GM19043 (cell line): ENCODE measurements around the gene IGSF21.

Experiments used
- ATAC-seq: cut with Tn5 transposase; IDR thresholded peaks from one replicate; pipeline ENCODE4 v1.9.1; 2021; ENCODE audit warnings: low read depth; ENCODE audit not compliant: unreplicated experiment

IGSF21 gene

DNA sequence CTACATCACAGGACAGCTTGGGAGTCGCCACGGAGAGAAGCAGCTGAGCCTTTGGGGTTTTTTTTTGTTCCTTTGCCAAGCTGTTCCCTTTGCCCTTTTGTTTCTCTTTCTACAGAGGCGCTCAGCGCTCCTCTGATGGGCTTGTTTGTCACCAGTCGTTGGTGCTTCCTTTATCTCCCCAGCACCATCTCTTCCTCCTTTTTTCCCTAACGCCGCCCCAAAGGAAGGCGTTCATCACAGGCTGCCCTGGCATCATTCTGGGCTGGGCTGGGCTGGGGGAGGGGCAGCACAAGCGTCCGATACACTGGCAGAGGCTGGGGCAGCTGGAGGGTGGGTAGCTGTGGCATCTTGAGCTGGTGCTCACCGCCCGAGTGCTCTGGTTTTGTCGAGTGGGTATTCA, 10.5 kb downstream of the IGSF21 start:
- no peak for ATAC-seq

DNA sequence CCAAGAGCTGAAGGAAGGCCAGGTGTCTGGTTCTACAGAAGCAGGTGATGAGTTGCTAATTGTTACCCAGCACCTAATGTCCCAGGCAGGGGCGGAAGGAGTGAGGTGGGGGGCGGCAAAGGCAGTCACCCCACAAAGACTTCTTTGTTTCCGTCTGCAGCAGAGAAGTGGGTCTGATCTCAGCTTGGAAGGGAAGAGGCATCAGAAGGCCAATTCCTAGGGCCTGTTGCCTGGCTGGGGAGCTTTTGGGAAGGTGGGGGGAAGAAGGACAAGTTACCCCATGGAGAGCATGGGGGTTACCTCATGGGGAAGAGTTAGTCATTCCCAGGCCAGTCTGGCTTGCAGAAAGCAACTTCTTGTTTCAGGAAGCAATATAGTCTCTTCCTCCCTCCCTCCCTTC, 10.9 kb downstream of the IGSF21 start:
- no peak for ATAC-seq

DNA sequence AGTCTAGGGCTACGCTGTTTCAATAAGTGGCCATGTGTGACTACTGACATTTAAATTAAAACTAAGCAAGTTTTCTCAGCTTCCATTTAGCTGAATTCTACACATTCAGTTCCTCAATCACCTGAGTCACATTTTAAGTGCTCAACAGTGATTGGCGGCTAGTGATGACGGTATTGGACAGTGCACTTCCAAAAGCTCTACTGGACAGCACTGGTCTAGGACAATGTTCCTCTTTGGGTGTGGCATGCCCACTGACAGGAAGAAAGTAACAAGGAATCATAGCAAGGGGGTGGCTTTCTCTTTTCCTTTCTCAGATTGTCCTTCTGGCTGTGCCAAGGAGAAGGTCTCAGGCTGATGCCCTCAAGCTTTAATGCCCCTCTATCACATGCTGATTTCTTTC, 11.7 kb downstream of the IGSF21 start:
- no peak for ATAC-seq

DNA sequence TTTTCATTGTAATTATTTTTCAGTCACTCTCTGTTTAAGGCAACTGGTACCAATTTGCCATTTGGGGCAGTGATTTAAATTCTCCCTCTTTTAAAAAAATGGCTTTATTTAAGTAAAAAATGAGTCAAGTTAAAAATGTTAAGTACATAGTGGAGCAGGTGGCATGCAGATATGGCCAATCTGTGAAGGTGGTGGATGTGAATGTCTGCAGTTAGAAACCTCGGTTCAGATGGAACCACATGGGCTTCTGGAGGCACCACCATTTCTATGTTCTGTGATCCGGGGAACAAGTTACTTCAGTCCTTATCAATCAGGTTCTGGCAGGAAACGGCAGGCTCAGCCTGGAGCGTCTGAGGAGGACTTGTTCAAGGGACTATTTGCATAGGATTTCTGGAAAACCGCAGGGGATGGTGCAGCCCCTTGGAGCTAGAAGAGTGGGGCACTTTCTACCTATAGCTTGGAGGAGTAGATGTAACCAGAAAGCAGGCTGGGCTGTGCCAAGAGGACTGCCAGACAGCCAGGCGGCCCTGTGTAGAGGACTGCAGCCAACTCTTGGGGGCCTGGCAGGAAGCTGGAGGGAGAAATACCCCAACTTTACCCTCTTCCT, 12.3 kb downstream of the IGSF21 start:
- no peak for ATAC-seq

DNA sequence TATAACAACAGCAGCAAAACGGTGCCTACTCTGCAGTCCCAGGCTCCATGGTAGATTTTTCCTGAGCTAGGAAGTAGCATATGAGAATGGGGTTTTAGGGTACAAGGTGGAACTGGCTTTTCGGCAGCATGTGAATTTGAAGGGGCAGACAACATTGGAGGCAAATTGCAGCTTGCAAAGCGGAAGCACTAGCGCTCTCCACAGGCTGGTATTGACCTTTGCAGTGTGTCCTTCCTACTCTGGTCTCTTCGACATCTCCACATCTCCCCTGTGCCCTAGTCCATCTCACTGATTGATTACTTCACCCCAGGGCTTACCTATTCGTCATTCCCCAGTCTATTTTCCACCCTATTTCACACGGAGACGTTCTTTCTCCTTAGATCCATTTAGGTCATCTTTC, 13.0 kb downstream of the IGSF21 start:
- ATAC-seq, result no peak

DNA sequence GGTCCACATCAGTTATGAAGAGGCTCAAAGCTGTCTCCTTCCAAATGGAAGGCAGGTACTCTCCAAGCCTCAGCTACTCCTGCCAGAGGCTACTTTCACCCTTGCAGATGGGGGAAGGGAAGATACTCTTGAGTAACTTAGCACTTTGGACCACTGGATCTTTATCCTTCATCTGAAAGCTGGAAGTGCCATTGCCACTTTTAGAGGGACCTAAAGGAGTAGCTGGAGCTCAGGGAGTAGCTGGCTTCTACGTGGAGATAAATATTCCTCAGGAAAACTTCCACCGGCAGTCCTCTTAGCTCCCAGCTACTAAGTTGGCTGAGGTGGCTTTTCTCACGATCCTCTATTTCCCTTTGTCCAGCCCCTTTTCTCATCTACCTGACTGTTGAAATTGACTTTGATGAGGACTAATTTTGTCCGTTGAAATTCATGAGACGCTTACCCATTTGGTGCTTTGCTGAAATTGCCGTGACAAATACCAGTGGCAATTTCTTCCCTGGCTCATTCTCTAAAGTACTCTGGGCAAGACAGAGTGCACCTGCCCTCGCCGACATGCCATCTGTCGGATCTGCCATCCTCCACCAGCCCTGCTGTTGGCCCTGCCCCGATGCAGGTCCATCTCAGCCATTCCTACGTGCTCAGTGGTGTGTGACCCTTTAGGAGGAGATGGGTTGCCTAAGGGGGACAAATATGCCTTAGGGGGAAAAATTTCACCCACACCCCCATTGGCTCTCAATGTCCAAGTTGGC, 13.6 kb downstream of the IGSF21 start:
- ATAC-seq, result no peak

DNA sequence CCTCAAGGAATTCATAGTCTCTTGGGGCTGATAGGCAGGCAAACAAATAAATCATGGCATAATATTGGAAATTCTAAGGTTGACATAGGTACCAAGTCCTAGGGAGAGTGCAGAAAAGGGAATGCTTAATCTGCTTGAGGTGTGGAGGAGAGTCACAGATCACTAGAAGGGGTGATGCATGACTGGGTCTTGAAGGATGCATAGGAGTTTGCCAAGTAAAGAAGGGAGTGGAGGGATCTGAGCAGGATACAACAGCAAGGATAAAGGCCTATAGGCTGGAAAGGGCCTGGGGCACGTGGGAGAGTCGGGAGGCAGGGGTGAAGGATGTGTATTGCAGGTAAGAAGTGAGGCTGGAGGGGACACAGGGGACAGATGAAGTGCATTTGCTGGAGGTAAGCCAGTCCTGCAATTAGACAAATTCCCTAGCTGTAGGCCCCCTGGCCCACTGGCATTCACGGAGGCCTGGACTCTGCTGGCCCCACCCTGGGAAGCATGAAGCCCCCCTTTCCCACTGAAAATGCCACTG, 15.9 kb downstream of the IGSF21 start:
- ATAC-seq, result no peak

DNA sequence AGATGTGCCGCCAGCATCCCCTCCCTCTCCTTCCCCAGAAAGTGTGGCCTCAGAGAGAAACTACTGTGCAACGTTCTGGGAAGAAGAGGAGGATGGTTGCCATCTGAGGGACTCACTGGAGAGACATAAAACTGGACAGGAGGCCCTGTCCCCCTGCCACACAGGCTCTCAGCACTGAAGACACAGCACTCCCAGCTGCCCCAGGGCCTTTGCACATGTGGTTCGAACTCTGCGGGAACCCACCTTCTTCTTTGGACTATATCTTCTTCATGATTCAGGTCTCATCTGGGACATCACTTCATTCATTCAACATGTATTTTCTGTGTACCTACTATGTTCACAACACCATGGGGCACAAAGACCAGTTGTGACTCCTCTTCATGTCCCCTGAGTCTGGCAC, 17.4 kb downstream of the IGSF21 start:
- no peak for ATAC-seq

DNA sequence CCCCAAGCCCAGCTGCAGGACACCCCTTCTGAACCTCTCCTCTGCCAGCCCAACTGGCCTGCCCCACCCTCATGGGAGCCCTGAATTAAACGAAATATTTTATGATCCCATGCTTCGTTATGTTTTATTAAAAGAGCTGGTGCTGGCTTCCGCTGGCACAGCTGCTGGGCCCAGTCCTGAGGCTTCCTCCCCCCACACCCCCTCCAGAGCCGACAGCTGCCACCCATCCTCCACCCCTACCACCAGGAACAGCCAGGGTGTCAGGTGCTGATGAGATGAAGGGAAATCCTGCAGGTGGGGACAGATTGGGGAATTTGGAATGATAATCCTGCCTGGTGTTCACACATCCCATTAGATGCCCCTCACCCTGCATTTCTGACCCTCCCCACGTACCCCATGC, 19.0 kb downstream of the IGSF21 start:
- no peak for ATAC-seq

DNA sequence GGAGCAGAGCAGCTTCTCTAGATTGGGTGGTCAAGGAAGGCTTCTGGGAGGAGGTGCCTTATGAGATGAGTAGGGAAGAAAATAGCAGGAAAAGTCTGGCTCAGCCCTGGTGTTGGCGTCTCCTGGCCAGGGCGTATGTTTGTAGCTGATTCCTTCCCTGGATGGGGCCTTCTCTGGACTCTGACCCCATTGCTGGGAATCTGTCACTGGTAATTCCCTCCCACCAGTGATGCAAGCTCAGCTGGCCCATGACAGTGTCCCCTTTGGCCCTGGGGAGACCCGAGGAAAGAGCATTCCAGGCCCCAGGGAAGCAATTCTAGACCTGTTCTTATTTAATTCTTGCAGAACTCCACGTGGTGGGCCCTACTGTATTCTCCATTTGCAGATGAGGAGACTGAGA, 20.7 kb downstream of the IGSF21 start:
- ATAC-seq, result no peak

DNA sequence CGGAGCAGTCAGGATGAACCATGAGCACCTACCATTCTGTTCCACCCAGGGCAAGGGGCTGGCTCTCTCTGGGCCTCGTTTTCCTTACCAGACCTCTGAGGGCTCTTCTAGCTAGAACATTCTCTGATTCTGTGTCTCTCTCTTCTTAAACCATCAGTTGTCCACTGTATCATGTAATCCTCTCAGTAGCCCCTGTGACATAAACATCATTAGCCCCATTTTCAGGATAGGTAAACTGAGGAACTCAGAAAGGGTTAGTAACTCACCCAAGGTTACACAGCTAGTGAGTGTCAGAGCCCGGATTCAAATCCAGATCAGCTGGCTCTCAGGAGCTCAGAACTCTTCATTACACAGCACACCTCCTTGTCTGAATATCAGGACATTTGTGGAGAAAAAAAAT, 22.8 kb downstream of the IGSF21 start:
- no peak for ATAC-seq

DNA sequence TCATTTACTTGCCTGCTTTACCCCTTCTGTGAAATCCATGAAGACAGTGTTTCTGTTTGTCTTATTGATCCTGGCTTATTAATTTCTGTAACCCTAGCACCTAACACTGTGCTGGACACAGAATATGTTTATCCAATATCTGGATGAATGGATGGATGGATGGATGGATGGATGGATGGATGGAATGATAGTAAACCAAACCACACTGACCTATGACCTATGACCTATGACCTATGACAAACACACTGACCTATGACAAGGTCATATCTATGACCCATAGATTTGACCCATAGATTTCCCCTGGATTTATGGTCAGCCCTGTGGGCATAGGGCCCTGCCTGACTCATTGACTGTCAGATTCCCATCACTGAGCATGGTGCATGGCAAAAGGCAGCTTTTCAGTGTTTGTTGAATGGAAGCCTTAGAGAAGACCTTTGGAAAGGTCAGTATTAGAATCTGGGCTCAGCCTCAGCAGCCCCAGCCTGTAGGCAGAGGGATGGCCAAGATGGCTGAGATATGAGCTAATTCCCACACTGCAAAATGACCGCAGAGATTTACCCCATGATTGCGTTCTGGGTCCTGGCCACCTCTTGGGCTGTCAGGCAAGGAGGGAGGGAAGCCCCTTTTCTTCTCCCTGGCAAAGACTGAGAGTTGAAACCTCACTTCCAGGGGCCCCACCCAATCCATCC, 24.6 kb downstream of the IGSF21 start:
- no peak for ATAC-seq

DNA sequence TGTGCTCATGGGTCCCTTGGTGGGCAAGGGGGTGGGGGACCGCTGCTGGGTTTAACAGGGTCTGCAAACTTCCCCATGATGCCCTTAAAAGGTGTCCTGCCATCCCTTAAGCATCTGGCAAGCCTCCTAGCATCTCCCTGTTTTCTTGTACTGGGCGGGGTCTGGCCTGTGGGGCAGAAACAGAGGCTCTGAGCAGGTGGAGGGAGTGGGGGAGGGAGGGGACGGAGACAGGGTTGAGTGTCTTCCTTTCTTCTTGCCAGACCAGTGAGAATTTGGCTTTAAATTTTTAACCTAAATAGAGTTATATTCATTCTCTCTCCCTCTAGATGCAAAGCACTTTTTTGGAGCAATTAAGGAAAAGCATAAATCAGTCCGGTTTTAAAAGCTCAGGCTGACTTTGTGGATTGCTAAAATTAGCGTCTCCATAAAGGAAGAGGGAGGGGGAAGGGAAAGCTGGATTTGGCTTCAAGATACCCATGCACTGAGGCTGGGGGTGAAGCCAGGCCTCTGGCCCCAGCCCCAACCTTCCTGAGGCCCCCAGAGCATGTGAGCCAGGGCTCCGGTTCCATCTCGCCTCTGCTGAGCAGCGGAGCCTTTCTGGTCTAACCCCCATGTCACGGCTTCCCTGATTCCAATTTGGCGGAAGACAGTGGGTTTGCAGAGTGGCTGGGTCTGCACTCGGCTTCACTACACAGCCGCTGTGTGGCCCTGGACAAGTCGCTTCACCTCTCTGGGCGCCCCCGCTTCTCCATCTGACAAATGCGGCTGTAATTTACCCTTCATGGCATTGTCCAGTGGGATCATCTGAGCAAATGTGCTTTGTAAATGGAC, 25.3 kb downstream of the IGSF21 start:
- no peak for ATAC-seq

DNA sequence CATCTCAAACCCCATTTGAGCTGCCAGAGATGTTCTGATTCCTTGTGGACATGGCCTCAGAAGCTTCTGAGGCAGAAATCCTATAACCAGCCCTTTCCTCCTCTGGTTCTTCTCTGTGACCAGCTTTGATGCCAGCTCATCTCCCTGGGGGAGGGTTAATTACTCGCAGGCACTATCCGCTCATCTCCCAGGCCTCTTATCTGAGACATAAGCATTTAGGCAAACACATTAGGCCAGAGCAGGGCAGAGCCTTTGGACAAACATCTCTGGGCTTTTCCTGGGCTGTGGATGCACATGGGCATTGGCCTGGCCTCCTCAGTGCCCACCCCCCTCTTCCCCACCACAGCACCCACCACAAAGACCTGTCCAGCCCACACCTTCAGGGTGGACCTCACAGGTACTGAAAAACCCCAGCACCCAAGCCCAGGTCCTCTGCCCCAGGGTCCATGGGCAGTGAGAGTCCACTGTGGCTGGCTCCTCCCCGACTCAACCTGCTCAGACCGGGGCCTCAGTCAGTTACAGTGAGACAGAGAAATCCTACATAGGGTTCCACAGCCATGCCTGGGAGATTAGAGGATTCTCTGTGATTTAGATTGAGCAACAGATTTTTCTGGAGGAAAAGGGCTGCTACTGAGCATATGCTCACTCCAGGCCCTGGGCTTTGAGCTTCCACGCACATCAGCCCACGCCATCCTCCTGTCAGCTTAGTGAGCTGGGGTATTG, 26.9 kb downstream of the IGSF21 start:
- no peak for ATAC-seq

DNA sequence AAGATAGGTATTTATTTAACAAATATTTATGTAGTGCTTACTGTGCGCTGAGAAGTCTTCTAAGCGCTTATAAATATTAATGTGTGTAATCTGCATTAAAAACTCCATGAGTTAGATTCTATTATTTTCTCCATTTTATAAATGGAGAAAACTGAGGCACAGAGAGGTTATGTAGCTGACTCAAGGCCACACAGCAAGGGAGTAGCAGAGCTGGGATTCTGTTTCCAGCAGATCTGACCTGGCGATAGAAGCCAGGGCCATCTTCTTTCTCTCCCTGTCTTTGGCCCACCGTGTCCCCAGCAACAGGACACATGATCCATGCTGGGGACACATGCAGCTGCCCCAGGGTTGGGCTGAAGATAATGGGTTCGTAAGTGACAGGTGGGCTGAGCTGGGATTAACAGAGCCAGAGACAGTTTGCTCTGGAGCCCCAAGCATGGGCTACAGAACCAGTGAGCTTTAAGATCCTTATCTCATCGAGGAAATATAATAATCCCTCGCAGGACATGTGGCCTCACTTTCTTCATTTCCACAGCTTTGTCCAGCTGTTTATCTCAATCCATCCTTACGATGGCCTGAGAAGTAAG, 30.3 kb downstream of the IGSF21 start:
- ATAC-seq, result no peak

DNA sequence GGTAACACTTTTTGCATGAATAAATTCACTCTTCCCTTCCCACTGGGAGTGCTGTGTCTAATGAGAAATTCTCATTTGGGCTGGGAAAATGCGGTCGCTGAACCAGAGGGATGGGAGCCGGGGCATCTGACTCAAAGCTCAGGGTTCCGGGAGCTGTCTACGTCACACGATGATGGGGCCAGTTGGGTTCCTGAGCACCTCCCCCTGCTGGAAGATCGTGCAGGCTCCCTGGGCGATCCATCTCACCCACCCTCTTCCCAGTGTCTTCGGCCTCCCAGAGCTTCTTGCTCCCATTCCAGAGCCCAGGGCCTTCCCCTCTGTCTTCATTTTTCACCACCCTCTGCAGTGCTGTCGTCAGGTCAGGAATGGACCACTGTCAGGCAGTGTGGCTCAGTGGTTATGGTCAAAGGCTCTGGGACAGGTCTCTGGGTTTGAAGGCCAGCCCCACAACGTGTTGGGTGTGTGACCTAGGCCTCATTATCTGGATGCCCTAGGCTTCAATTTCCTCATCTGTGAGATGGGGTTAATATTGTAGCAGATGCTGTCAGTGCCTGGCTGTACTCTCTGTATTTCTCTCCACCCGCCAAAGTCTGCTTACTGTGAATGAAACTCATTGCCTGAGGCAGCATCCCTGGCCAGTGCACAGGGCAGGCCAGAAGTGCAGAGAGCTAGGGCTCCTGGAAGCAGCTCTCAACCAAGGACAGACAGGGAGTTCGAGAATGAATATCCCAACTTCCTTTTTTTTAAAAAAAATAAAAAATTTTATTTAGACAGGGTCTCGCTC, 31.8 kb downstream of the IGSF21 start:
- no peak for ATAC-seq

DNA sequence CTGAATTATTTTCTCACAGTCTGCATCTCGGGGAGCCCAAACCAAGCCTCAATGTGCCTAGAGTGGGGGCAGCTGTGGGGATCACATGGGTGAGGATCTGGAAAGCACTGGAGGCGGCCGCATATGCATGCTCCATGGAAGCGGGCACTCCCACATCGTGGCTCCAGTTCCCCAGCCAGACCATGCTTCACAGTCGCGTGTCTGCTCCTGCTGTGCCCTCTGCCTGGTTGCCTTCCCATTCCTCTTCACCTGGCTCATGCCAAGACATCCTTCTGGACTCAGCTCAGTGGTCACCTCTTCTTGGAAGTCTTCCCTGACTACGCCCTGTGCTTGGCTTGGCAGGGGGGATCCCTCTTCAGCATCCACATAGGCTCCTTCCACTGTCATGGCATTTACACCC, 32.8 kb downstream of the IGSF21 start:
- no peak for ATAC-seq

DNA sequence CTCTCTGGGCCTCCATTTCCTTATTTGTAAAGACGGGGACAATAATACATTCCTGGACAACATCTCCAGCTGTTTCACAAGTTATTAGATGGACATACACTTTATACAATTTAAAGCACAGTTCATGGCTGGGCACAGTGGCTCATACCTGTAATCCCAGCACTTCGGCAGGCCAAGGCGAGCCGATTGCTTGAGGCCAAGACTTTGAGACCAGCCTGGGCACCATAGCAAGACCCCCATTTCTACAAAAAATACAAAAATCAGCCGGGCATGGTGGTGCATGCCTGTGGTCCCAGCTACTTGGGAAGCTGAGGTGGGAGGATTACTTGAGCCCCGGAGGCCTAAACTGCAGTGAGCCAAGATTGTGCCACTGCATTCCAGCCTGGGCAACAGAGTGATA, 34.1 kb downstream of the IGSF21 start:
- no peak for ATAC-seq

DNA sequence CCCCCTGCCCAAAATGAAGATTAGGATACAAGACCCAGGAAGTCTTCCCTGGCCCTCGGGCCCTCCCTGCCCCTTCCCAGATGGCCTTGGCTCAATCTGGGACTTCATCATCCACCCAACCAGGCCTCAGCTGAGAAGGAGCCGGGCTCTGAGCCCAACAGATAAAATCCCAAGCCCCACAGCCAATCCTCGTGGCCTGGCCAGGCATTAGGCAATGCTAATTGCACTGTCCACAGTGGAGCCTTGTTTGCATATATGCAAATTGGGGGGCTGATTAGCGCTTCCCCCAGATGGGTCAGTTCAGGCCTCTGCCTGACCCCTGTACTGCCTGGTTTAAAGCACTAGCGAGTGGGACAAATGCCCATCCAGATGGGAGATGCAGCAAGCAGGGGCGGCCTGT, 34.9 kb downstream of the IGSF21 start:
- ATAC-seq, result no peak
